PC-3 (cell line): Measurements from ENCODE around the gene SPDEF. TPM values are rescaled to one million over a fixed set of nuclear protein-coding genes. Genes with fewer than 3 reads are reported as not detected.

Experiments used
- ATAC-seq: fragments of 200-7000 bp; cut with Tn5 transposase; 2 replicates; pipeline ENCODE4 v1.9.1; 2020; ENCODE audit warnings: mild to moderate bottlenecking, moderate library complexity
- BruUV-seq: library from RNA; stranded (reverse); fragments of 400-500 nt; replicated peaks from 2 replicates; lab custom pipeline; 2021; lab: Mats Ljungman, UMichigan
- CTCF ChIA-PET: fragments of 300-600 bp; sonication (Branson Sonifier 250); formaldehyde crosslinking; loops from one replicate; lab custom pipeline; 2022; ENCODE audit warnings: antibody characterized with exemption; lab: Charles Lee
- POLR2A ChIA-PET: fragments of 300-600 bp; sonication (Branson Sonifier 250); formaldehyde crosslinking; loops from one replicate; lab custom pipeline; 2022; ENCODE audit warnings: antibody characterized with exemption; ENCODE audit not compliant: unreplicated experiment; lab: Charles Lee
- DNase-seq: peaks from one replicate; pipeline ENCODE4 v3.0.0-alpha.2; 2015
- H2AFZ ChIP-seq: fragments of 300-600 bp; sonication (generic); 2 replicates; pipeline ENCODE4 v1.6.0; 2016; ENCODE audit warnings: antibody characterized with exemption, low read length
- H3F3A ChIP-seq: fragments of 300-600 bp; sonication (generic); one replicate; pipeline ENCODE4 v1.6.0; 2017; ENCODE audit warnings: antibody characterized with exemption, low read length, control low read depth, mild to moderate bottlenecking; ENCODE audit not compliant: unreplicated experiment
- H3K27ac ChIP-seq: fragments of 300-600 bp; sonication (generic); 2 replicates; pipeline ENCODE4 v1.5.1; 2016; ENCODE audit warnings: mild to moderate bottlenecking, low read length
- H3K27me3 ChIP-seq: fragments of 300-600 bp; sonication (generic); 2 replicates; pipeline ENCODE4 v1.6.1; 2016; ENCODE audit warnings: low read length, mixed read lengths
- H3K36me3 ChIP-seq: fragments of 300-600 bp; sonication (generic); 2 replicates; pipeline ENCODE4 v1.6.1; 2016; ENCODE audit warnings: low read depth, mixed run types, low read length, mixed read lengths
- H3K4me1 ChIP-seq: fragments of 300-600 bp; sonication (generic); 2 replicates; pipeline ENCODE4 v1.5.1; 2016; ENCODE audit warnings: low read length; ENCODE audit not compliant: insufficient read depth
- H3K4me2 ChIP-seq: fragments of 300-600 bp; sonication (generic); 2 replicates; pipeline ENCODE4 v1.6.0; 2016; ENCODE audit warnings: low read length
- H3K4me3 ChIP-seq: fragments of 300-600 bp; sonication (generic); 2 replicates; pipeline ENCODE4 v1.5.1; 2016; ENCODE audit warnings: mild to moderate bottlenecking, low read length, mixed read lengths
- H3K79me2 ChIP-seq: fragments of 300-600 bp; sonication (generic); 2 replicates; pipeline ENCODE4 v1.6.1; 2017; ENCODE audit warnings: low read length, mixed read lengths
- H3K9ac ChIP-seq: fragments of 300-600 bp; sonication (generic); 2 replicates; pipeline ENCODE4 v1.6.0; 2016; ENCODE audit warnings: mild to moderate bottlenecking, low read length
- H3K9me2 ChIP-seq: fragments of 300-600 bp; sonication (generic); replicated peaks from 2 replicates; pipeline ENCODE4 v1.6.1; 2016; ENCODE audit warnings: mixed run types, low read length, mixed read lengths
- H3K9me3 ChIP-seq: fragments of 300-600 bp; sonication (generic); 2 replicates; pipeline ENCODE4 v1.6.1; 2016; ENCODE audit warnings: low read length, mixed read lengths
- H4K20me1 ChIP-seq: fragments of 300-600 bp; sonication (generic); 2 replicates; pipeline ENCODE4 v1.6.1; 2016; ENCODE audit warnings: low read length, mixed read lengths
- CTCF ChIP-seq: fragments of 300-600 bp; sonication (generic); conservative IDR thresholded peaks from 2 replicates; pipeline ENCODE4 v1.5.1; 2017; ENCODE audit warnings: antibody characterized with exemption, low read depth, mild to moderate bottlenecking, low read length
- EZH2 ChIP-seq: fragments of 300-600 bp; sonication (generic); IDR thresholded peaks from one replicate; pipeline ENCODE4 v1.6.1; 2017; ENCODE audit warnings: antibody characterized with exemption, mild to moderate bottlenecking, low read length; ENCODE audit not compliant: unreplicated experiment
- EZH2phosphoT487 ChIP-seq: fragments of 300-600 bp; sonication (generic); IDR thresholded peaks from 2 replicates; pipeline ENCODE4 v1.6.1; 2018; ENCODE audit warnings: mild to moderate bottlenecking, antibody characterized with exemption, low read length, borderline replicate concordance
- intact Hi-C: fragments of 100-400 bp; cut with micrococcal nuclease; formaldehyde crosslinking; loops from 2 replicates; pipeline ENCODE4 v1.9.0; 2023
- total RNA-seq: library from RNA; depleted of rRNA; stranded (reverse); fragments of >200 nt; gene quantifications from 2 replicates; pipeline ENCODE4 v1.2.3, GENCODE V29; 2014

The SPDEF gene
- total RNA-seq, 1 experiment from 2014 or later, result 190 TPM

GRCh38 chr6:34536251-34536958, 19.7 kb downstream of the SPDEF start:
- Histone ChIP-seq H4K20me1 (no peaks in the 10 kb centered on the region), H3F3A (no peaks in the 10 kb centered on the region), H3K4me3 (peak overlapping the region; percentile 32; the same call in 1 of the 2 replicates), H3K9me3 (no peaks in the 10 kb centered on the region), H3K9me2 (no peaks in the 10 kb centered on the region), H3K9ac (peak overlapping the region; percentile 48; the same call in 1 of the 2 replicates), H3K27me3 (no peaks in the 10 kb centered on the region), H3K36me3 (peaks cover 12% of the 10 kb centered on the region), H2AFZ (no peak overlapping the region), H3K27ac (peak overlapping the region; percentile 78), H3K79me2 (no peaks in the 10 kb centered on the region), H3K4me2 (peak overlapping the region; percentile 69), H3K4me1 (peaks cover 17% of the 10 kb centered on the region)
- BruUV-seq, result no TSS peak
- peak; percentile 75 for ATAC-seq
- ChIA-PET CTCF (interaction anchor here (0.6 kb wide), 1 partner anchor 61 kb away, joined by 3 read pairs; no protein-coding TSS in a partner anchor), POLR2A (interaction anchor here (0.6 to 0.7 kb wide), 2 partner anchors 10 to 100 kb away, joined by 3 read pairs; no protein-coding TSS in a partner anchor)
- TF ChIP-seq EZH2 (no peak), CTCF (no peak), EZH2phosphoT487 (no peak)
- DNase-seq, result peak; percentile 74
- intact Hi-C loops, result loop anchor here (5.0 kb wide), 1 partner anchor 289 kb away; the partner anchor contains the start of gene SMIM29

GRCh38 chr6:34535646-34536045, 20.5 kb downstream of the SPDEF start:
- Histone ChIP-seq H4K20me1 (no peaks in the 10 kb centered on the region), H3F3A (no peaks in the 10 kb centered on the region), H3K27ac (no peak overlapping the region), H3K36me3 (peaks cover 8% of the 10 kb centered on the region), H3K27me3 (no peaks in the 10 kb centered on the region), H3K9me2 (no peaks in the 10 kb centered on the region), H3K9me3 (no peaks in the 10 kb centered on the region), H3K9ac (no peak overlapping the region), H3K4me2 (peak overlapping the region; percentile 69; the same call in 1 of the 2 replicates), H3K4me3 (no peak overlapping the region), H3K79me2 (no peaks in the 10 kb centered on the region), H2AFZ (no peak overlapping the region), H3K4me1 (peaks cover 17% of the 10 kb centered on the region)
- POLR2A ChIA-PET, result no interaction called here
- CTCF ChIA-PET, result no interaction called here
- DNase-seq (no peak), ATAC-seq (no peak)
- TF ChIP-seq CTCF, result no peak
- no peak for TF ChIP-seq EZH2phosphoT487
- TF ChIP-seq EZH2, result no peak
- BruUV-seq, result no TSS peak
- intact Hi-C loops, result loop anchor here (5.0 kb wide), 1 partner anchor 288 kb away; the partner anchor contains the start of gene SMIM29

- Histone ChIP-seq H4K20me1 (no peaks in the 10 kb centered on the region), H3K27ac (no peak overlapping the region), H3K9ac (no peak overlapping the region), H3K27me3 (no peaks in the 10 kb centered on the region), H3K4me2 (no peak overlapping the region), H3K36me3 (peaks cover 7% of the 10 kb centered on the region; the same call in 1 of the 2 replicates), H3K4me1 (peaks cover 17% of the 10 kb centered on the region), H3K79me2 (no peaks in the 10 kb centered on the region), H3F3A (no peaks in the 10 kb centered on the region), H3K9me2 (no peaks in the 10 kb centered on the region), H3K4me3 (no peak overlapping the region), H2AFZ (no peak overlapping the region), H3K9me3 (no peaks in the 10 kb centered on the region)
- DNase-seq, result no peak
- no peak for TF ChIP-seq EZH2phosphoT487
- TF ChIP-seq CTCF, result no peak
- no peak for TF ChIP-seq EZH2
- ATAC-seq, result no peak
- CTCF ChIA-PET, result no interaction called here
- intact Hi-C loops, result loop anchor here (5.0 kb wide), 1 partner anchor 288 kb away; the partner anchor contains the start of gene SMIM29
- POLR2A ChIA-PET, result no interaction called here
- BruUV-seq, result no TSS peak
Measured at GRCh38 chr6:34535199-34535598, 20.9 kb downstream of the SPDEF start.
